Measurements from ENCODE around the gene ASGR2.
"Not testable (repeated sequence)": the region's sequence is repeated elsewhere in the genome, so short reads cannot be mapped to it uniquely, and the experiment has no call there.

ASGR2 gene

GRCh38 chr17:7124923-7125322 lies 10.3 kb upstream of the ASGR2 start:
- no peak for DNase-seq (ENCODE audit: low read depth in 2 of 2)

DNA sequence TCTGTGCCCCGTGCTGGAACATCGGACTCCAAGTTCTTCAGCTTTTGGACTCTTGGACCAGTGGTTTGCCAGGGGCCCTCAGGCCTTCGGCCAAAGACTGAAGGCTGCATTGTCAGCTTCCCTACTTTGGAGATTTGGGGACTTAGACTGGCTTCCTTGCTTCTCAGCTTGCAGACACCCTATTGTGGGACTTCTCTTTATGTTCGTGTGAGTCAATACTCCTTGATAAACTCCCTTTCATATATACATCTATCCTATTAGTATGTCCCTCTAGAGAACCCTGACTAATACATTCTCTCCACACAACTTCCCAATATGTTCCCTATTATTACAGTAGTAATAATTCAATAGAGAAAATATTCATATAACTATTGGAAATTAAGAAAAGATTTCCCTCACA lies 9.2 kb upstream of the ASGR2 start:
- no peak for DNase-seq (ENCODE audit: low read depth in 2 of 2)

- no peak for DNase-seq (ENCODE audit: low read depth in 2 of 2)
Measured at GRCh38 chr17:7122381-7122780, 7.8 kb upstream of the ASGR2 start.

GRCh38 chr17:7120635-7121034 lies 6.0 kb upstream of the ASGR2 start:
- not testable (repeated sequence) for DNase-seq (ENCODE audit: low read depth in 2 of 2)

DNA sequence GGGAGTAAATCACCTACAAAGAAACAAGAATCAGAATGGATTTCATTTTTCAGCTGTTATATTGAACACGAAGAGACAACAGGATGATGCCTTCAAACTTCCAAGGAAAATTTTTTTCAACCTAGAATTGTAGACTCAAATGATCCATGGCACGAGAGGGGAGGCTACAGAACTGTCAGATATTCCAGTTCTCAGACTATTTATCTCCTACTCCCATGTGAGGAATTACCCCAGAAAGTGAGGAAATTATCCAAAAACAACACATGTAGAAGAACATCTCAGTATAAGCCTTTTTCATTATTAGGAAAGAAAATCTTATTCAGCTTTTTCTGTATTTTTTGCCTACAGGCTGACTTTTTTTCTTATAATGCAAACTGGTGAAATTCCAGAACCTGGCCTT lies 5.5 kb upstream of the ASGR2 start:
- no peak for DNase-seq (ENCODE audit: low read depth in 2 of 2)

DNA sequence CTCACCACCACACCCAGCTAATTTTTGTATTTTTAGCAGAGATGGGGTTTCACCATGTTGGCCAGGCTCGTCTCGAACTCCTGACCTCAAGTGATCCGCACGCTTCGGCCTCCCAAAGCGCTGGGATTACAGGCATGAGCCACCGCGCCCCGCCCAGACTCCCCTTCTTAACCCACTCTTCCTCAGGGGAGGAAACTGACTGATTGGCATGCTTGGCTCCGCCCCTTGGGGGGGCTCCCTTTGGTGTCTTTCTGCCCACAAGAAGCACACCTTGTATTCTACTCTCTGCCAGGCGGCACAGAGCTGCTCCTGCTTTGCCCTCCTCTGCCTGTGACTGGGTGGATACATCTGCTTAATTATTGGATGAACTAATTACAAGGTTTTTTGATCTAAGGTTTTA lies 4.7 kb upstream of the ASGR2 start:
- DNase-seq (ENCODE audit: low read depth in 2 of 2): no peak

DNA sequence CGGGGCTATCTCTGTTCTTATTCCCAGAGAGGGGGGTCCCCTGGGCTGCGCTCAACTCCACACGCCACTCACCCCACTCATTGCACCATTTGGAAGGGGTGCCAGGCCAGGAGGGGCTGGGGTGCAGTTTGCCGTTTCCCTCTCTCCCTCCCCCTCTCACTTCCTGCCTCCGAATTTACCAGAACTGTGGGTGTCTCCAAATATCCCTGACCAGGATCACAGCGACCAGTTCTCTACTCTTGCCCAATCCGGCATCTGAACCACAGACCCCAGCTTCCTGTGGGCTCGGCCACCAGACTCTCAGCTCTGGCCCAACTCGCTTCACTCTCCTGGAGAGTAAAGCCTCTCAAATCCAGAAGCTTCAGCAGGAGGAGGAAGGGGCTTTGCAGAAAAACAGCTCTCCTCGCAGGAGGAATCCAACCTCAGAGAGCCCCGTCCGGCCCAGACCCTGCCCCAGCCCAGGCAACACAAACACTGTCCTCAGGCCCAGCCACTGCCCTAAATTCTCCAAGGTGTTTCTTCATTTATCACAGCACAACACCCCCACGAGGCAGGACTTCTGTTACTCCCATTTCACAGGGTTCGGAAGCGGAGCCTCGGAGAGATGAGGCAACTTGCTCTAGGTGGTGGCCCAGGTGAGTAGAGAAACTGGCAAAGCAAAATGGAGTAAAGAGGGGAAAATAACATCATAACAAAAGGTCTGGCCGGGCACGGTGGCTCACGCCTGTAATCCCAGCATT lies 423 bp upstream of the ASGR2 start:
- no peak for DNase-seq (ENCODE audit: low read depth in 2 of 2)

GRCh38 chr17:7113273-7114071 lies 1.1 kb downstream of the ASGR2 start:
- no peak for DNase-seq (ENCODE audit: low read depth in 2 of 2)

- no peak for DNase-seq (ENCODE audit: low read depth in 2 of 2)
Measured at GRCh38 chr17:7112510-7113108, 2.0 kb downstream of the ASGR2 start.

GRCh38 chr17:7111784-7112509 lies 2.7 kb downstream of the ASGR2 start:
- DNase-seq (ENCODE audit: low read depth in 2 of 2): no peak

- DNase-seq (ENCODE audit: low read depth in 2 of 2): no peak
Measured at GRCh38 chr17:7110617-7111306, 3.9 kb downstream of the ASGR2 start.

- no peak for DNase-seq (ENCODE audit: low read depth in 2 of 2)
Measured at GRCh38 chr17:7109461-7110322, 4.9 kb downstream of the ASGR2 start.

DNA sequence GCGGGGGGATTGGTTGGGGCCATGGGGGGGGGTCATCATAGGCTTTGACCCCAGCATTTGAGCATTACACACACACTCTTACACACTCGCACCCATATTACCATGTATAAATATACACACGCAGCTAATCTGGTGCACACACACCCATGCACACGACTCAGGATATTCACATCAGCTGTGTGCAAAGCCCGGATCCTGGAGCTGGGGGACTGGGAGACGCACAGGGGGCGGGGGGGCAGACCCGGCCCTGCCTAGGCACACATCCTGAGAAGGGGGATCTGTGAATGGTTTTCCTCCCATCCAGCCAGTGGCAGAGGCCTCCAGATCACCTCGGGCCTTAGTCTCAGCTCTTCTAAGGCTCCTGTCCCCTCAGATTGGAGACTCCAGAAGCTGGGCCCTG lies 5.6 kb downstream of the ASGR2 start:
- DNase-seq (ENCODE audit: low read depth in 2 of 2): no peak

DNA sequence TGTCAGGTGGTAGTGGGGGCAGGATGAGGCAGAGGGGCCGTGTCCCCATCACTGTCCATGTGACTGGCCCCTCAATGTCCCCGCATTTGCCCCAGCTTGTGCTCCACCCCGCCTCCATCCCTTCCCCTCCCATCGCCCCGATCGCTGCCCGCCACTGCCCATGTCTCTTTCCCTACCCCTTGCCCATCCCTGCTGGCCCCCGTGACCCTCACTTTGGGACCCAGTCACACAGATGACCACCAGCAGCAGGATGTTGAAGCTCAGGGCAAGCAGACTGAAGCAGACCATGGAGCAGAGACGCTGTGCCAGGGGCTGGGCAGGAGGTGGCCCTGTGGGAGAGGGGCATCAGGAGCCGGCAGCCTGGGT lies 6.1 kb downstream of the ASGR2 start:
- DNase-seq (ENCODE audit: low read depth in 2 of 2): no peak

GRCh38 chr17:7107795-7108559 lies 6.6 kb downstream of the ASGR2 start:
- no peak for DNase-seq (ENCODE audit: low read depth in 2 of 2)

DNA sequence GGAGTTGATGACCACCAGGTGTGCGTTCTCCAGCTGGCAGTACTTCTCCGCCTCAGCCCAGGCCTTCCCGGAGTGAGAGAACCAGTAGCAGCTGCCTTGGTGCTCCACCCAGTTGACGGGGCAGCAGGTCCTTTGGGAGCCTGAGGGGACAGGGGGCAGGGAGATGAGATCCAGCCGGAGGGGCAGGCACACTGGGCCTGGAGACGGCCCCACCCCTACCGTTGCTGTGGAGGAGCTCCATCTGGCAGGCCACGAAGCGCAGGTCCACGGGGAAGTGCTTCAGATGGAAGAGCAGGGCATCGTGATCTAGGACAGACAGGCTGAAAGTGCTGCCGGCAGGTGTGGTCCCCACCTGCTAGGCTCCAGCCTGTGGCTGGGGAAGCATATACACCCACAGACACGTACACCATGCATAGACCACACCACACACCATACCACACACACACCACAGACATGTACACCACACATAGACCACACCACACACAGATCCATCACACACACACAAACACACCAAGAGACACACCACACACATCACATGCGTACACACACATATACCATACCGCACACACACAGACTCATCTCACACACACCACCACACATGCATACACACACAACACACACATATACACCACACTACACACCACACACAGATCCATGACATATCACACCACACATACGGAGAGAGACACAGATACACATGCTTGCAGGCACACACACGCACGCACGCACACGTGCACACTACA lies 7.4 kb downstream of the ASGR2 start:
- DNase-seq (ENCODE audit: low read depth in 2 of 2): no peak

- DNase-seq (ENCODE audit: low read depth in 2 of 2): no peak
Measured at GRCh38 chr17:7102421-7102820, 12.2 kb downstream of the ASGR2 start.

DNA sequence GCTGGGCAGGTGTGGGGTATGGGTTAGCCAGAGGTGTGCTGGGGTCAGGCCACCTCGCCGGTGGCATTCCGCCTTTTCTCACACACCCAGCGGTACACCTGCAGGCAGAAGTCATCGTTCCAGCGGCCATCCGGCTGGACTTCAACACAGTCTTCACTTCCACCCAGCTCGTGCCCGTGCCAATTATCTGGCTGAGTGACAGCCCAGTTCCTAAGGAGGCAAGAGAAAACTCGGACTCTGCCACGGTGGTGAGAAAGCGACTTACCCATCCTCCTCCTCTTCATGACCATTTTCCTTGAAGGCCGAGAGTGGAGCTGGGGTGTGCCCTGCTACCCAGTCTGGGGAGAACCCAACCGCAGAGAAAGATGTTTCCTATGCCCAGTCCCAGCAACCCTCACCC lies 13.1 kb downstream of the ASGR2 start:
- DNase-seq (ENCODE audit: low read depth in 2 of 2): no peak

All from fibroblast of skin of left quadriceps (primary cell).